ENCODE results near the gene RIN2. TPM values are rescaled to one million over a fixed set of nuclear protein-coding genes. Genes with fewer than 3 reads are reported as not detected.

The RIN2 gene
- total and polyA plus RNA-seq, 9 of the 15 experiments (the other 6 are each of a cell fraction or from before 2014, with no cell fraction given) = 0.09 TPM; not detected in 8

DNA sequence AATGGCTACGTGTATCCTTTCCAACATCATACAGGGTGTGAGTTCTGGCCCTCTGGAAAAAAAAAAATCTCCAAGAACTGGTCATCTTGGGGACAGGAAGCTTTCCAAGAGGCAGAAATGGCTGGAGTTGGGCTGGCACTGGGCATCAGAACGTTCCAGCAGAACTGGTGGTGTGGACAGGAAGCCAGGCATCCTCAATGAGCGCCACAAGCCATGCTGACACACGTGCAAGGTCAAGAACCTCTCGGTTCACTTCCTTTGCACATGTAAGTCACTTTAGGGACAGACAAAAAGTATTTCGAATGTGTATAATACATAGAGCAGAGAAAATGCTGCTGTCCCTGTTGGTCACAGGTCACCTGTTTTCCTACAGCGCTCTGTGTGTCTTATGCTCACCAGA is 27.4 kb upstream of the RIN2 start:
- H3K4me1 ChIP-seq (replicated peaks in 1 of 2; ENCODE audit: control insufficient read depth in 2 of 2, insufficient read depth in 2 of 2, low read length in 2 of 2) = no peaks in the 10 kb centered on the region
- no peaks in the 10 kb centered on the region for H3K9me3 ChIP-seq (replicated peaks; ENCODE audit: control insufficient read depth, insufficient read depth, low read depth, low read length)
- ChIA-PET POLR2A (no interaction called here), CTCF (ENCODE audit: low intra/inter-chr PET ratio) (no interaction called here)
- BruUV-seq (replicated peaks) = no TSS peak
- no peak overlapping the region for H3K4me3 ChIP-seq
- no peaks in the 10 kb centered on the region for H3K79me2 ChIP-seq (ENCODE audit: control insufficient read depth, insufficient read depth, low read length)
- ATAC-seq (no peak), DNase-seq (ENCODE audit: extremely low read depth in 1 of 4, low spot score in 3 of 4) (no peak), FAIRE-seq (no peak)
- H3K27me3 ChIP-seq (ENCODE audit: control insufficient read depth in 2 of 2, insufficient read depth in 2 of 2, low read length in 2 of 2) = no peaks in the 10 kb centered on the region; a peak in 1 of 5 replicates
- H2AFZ ChIP-seq (ENCODE audit: low read depth, low read length) = no peak overlapping the region
- H4K20me1 ChIP-seq (replicated peaks; ENCODE audit: control insufficient read depth, insufficient read depth, low read length) = no peaks in the 10 kb centered on the region
- no peak overlapping the region for H3K4me2 ChIP-seq (ENCODE audit: insufficient read depth, low read length)
- TF ChIP-seq ZNF12 (CRISPR knock-in tag; IDR thresholded peaks at IDR 0.05) = no peak
- TF ChIP-seq PYGO2 (tag; IDR thresholded peaks at IDR 0.05) = no peak
- TF ChIP-seq, protein P1, sequence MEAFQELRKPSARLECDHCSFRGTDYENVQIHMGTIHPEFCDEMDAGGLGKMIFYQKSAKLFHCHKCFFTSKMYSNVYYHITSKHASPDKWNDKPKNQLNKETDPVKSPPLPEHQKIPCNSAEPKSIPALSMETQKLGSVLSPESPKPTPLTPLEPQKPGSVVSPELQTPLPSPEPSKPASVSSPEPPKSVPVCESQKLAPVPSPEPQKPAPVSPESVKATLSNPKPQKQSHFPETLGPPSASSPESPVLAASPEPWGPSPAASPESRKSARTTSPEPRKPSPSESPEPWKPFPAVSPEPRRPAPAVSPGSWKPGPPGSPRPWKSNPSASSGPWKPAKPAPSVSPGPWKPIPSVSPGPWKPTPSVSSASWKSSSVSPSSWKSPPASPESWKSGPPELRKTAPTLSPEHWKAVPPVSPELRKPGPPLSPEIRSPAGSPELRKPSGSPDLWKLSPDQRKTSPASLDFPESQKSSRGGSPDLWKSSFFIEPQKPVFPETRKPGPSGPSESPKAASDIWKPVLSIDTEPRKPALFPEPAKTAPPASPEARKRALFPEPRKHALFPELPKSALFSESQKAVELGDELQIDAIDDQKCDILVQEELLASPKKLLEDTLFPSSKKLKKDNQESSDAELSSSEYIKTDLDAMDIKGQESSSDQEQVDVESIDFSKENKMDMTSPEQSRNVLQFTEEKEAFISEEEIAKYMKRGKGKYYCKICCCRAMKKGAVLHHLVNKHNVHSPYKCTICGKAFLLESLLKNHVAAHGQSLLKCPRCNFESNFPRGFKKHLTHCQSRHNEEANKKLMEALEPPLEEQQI (IDR thresholded peaks at IDR 0.05) = no peak
- no peak for TF ChIP-seq AFF4 (CRISPR knock-in tag; IDR thresholded peaks at IDR 0.05)
- WGBS (ENCODE audit: insufficient coverage, low coverage, missing lambda C conversion rate) = 0% methylated on average over 7 of the region's 7 CpGs
- in situ Hi-C loops (cut with MboI) = no loop called here
- H3K9me1 ChIP-seq (ENCODE audit: control insufficient read depth, insufficient read depth, low read length) = no peaks in the 10 kb centered on the region
- H3K9ac ChIP-seq (ENCODE audit: insufficient read depth in 1 of 2, low read depth in 2 of 2, low read length in 2 of 2) = no peak overlapping the region
- intact Hi-C loops (cut with micrococcal nuclease) = no loop called here
- no peaks in the 10 kb centered on the region for H3K36me3 ChIP-seq (ENCODE audit: control insufficient read depth, insufficient read depth, low read length)
- no peak overlapping the region for H3K27ac ChIP-seq (ENCODE audit: extremely low read depth, low read depth, low read length)
